Stimulated activated memory B cell treated with anti-CD40 and anti-IgM and Interleukin-4, amounts not matched to agents 10 μg/mL and 1 μg/mL and 100 μg/mL, for 72 hours (primary cell): ENCODE results near the gene CD8B.

Experiments used
- ATAC-seq: fragments of 150-1000 bp; cut with Tn5 transposase; 2 replicates; pipeline ENCODE4 v1.10.0; 2021
- H3K27ac Mint-ChIP-seq: one replicate; pipeline ENCODE4 v1.8.0; 2022; ENCODE audit warnings: mild to moderate bottlenecking, mixed read lengths
- H3K27me3 Mint-ChIP-seq: one replicate; pipeline ENCODE4 v1.8.0; 2022; ENCODE audit warnings: mixed read lengths
- H3K36me3 Mint-ChIP-seq: one replicate; pipeline ENCODE4 v1.8.0; 2022; ENCODE audit warnings: mixed read lengths
- H3K4me1 Mint-ChIP-seq: one replicate; pipeline ENCODE4 v1.8.0; 2022; ENCODE audit warnings: mixed read lengths
- H3K4me3 Mint-ChIP-seq: one replicate; pipeline ENCODE4 v1.8.0; 2022; ENCODE audit warnings: mild to moderate bottlenecking, moderate library complexity, mixed read lengths
- H3K9me3 Mint-ChIP-seq: one replicate; pipeline ENCODE4 v1.8.0; 2022; ENCODE audit warnings: mixed read lengths

CD8B gene

GRCh38 chr2:86775338-86775737, 86.3 kb downstream of the CD8B start:
- Mint-ChIP-seq H3K27ac (no peak overlapping the region), H3K27me3 (no peaks in the 10 kb centered on the region), H3K9me3 (no peaks in the 10 kb centered on the region), H3K4me3 (no peak overlapping the region), H3K4me1 (no peaks in the 10 kb centered on the region), H3K36me3 (peaks cover 49% of the 10 kb centered on the region)
- no peak for ATAC-seq

DNA sequence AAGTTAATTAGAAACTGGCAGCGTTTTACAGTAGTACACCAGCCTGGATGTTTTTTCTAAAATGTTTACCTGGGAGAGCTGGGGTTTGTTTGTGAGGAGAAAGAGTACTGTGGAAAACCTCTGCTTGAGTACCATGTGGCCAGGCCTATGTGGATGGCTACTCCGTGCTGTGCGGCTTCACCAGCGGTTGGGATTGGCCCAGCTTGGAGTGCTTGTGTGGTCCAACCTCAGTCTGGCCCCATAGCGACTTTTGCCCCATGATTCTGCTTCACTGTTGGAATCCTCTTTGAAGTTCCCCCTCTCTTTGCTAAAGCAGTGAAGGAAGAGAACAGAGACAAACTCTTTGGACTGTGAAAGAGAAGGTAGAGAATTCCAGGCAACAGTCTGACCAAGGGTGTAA, 86.8 kb downstream of the CD8B start:
- no peak for ATAC-seq
- Mint-ChIP-seq H3K4me3 (no peak overlapping the region), H3K4me1 (no peaks in the 10 kb centered on the region), H3K9me3 (no peaks in the 10 kb centered on the region), H3K27ac (no peak overlapping the region), H3K27me3 (no peaks in the 10 kb centered on the region), H3K36me3 (peaks cover 53% of the 10 kb centered on the region)

DNA sequence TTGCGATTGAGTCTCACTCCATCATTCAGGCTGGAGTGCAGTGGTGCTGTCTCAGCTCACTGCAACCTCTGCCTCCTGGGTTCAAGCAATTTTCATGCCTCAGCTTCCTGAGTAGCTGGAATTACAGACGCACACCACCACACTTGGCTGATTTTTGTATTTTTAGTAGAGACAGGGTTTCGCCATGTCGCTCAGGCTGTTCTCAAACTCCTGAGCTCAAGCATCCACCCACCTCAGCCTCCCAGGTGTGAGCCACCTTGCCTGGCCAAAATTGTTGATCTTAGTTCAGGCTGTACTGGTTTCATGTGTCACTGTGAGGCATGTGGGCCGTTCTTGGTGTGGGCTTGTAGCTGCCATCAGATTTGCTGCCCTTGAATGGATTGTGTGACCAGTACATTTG, 89.1 kb downstream of the CD8B start:
- no peak for ATAC-seq
- no peaks in the 10 kb centered on the region for H3K27me3 Mint-ChIP-seq

GRCh38 chr2:86770816-86771301, 90.8 kb downstream of the CD8B start:
- ATAC-seq, result no peak

More for the DNA sequence above, 89.1 kb downstream of the CD8B start:
- peaks cover 63% of the 10 kb centered on the region for H3K36me3 Mint-ChIP-seq
- no peaks in the 10 kb centered on the region for H3K4me1 Mint-ChIP-seq
- H3K27ac Mint-ChIP-seq, result no peak overlapping the region
- H3K9me3 Mint-ChIP-seq, result no peaks in the 10 kb centered on the region
- H3K4me3 Mint-ChIP-seq, result no peak overlapping the region

DNA sequence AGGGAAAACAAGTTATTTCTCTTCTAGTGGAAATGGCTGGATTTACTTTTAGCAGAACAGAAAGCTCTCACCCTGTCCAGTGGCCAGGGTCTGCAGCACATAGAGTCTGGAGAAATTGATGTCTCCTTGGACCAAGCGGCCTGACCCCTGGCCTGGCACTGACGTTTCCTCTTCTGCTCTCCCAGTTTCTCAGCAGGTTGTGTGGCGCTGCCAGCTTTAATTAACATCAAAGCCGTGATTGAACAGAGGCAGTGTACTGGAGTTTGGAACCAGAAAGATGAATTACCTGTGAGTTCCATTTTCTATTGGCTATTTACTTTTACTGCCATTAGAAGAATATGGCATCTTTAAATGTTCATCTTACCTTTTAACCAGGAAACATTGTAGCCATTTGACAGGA, 91.8 kb downstream of the CD8B start:
- Mint-ChIP-seq H3K27ac (no peak overlapping the region), H3K27me3 (no peaks in the 10 kb centered on the region), H3K4me3 (no peak overlapping the region), H3K9me3 (no peaks in the 10 kb centered on the region), H3K36me3 (peaks cover 63% of the 10 kb centered on the region), H3K4me1 (peaks cover 1% of the 10 kb centered on the region)
- ATAC-seq, result no peak

More at GRCh38 chr2:86770816-86771301, 90.8 kb downstream of the CD8B start:
- no peak overlapping the region for H3K4me3 Mint-ChIP-seq
- H3K27ac Mint-ChIP-seq, result no peak overlapping the region
- H3K4me1 Mint-ChIP-seq, result no peaks in the 10 kb centered on the region
- no peaks in the 10 kb centered on the region for H3K9me3 Mint-ChIP-seq
- no peaks in the 10 kb centered on the region for H3K27me3 Mint-ChIP-seq
- H3K36me3 Mint-ChIP-seq, result peaks cover 65% of the 10 kb centered on the region

DNA sequence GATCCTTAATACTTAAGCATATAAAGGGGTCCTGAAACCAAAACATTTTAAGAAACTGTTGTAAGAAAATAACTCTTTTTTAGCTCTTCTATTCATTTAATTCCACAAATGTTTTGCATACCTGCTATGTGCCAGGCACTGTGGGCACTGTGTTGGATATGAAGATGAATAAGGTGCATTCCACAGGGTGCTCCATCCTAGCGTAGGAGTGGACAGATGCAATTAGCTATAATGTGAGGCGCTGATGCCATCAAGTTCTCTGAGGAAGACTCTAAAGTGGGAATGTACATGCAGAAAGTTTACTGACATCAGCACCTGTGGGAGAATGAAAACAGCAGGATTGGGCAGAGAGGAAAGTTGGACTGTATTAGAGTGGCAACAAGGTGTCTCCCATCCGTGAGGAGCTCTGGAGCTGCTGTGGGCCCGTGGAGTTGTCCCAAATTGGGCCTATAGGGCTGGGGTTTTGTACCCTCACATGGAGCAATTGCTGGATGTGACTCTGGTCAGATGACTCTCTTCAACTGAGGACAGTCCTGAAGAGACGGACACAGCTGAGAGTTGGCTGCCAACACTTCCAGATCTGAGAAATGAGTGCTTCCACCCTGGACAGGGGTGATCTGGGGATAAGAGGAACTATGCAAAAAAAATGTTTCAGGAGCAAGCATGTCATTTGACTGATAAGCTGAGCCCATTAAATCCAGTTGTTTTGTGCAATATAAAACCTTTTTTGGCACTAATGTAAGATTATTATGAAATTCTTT, 93.3 kb downstream of the CD8B start:
- Mint-ChIP-seq H3K36me3 (peaks cover 48% of the 10 kb centered on the region), H3K4me1 (peaks cover 6% of the 10 kb centered on the region), H3K9me3 (no peaks in the 10 kb centered on the region), H3K27ac (no peak overlapping the region), H3K4me3 (no peak overlapping the region), H3K27me3 (no peaks in the 10 kb centered on the region)
- no peak for ATAC-seq
